ENCODE data around the gene POP4.
A peak's percentile ranks its signal among the peaks of the same experiment; 100 is the strongest.

POP4 gene

GRCh38 chr19:29653398-29653797 is 47.3 kb downstream of the POP4 start:
- TF ChIP-seq CTCF (conservative IDR thresholded peaks at IDR 0.05; ENCODE audit: low read length) = no peak
- H3K4me3 ChIP-seq (ENCODE audit: low read length) = no peak overlapping the region
- DNase-seq (ENCODE audit: low read depth) = no peak

GRCh38 chr19:29655648-29656335 is 49.7 kb downstream of the POP4 start:
- no peak for TF ChIP-seq CTCF (conservative IDR thresholded peaks at IDR 0.05; ENCODE audit: low read length)
- no peak for DNase-seq (ENCODE audit: low read depth)
- H3K4me3 ChIP-seq (ENCODE audit: low read length) = no peak overlapping the region

- no peak for TF ChIP-seq CTCF (conservative IDR thresholded peaks at IDR 0.05; ENCODE audit: low read length)
- H3K4me3 ChIP-seq (ENCODE audit: low read length) = no peak overlapping the region
- DNase-seq (ENCODE audit: low read depth) = no peak
Observed at GRCh38 chr19:29658221-29658991, 52.3 kb downstream of the POP4 start.

- no peak for TF ChIP-seq CTCF (conservative IDR thresholded peaks at IDR 0.05; ENCODE audit: low read length)
- DNase-seq (ENCODE audit: low read depth) = no peak
- H3K4me3 ChIP-seq (ENCODE audit: low read length) = no peak overlapping the region
Observed at GRCh38 chr19:29660835-29661234, 54.8 kb downstream of the POP4 start.

- no peak for DNase-seq (ENCODE audit: low read depth)
- TF ChIP-seq CTCF (conservative IDR thresholded peaks at IDR 0.05; ENCODE audit: low read length) = no peak
- peak overlapping the region; percentile 49 for H3K4me3 ChIP-seq (ENCODE audit: low read length)
Observed at GRCh38 chr19:29662278-29662603, 56.2 kb downstream of the POP4 start.

- no peak for TF ChIP-seq CTCF (conservative IDR thresholded peaks at IDR 0.05; ENCODE audit: low read length)
- H3K4me3 ChIP-seq (ENCODE audit: low read length) = peak overlapping the region; percentile 49
- DNase-seq (ENCODE audit: low read depth) = peak; percentile 94
Observed at GRCh38 chr19:29662604-29663404, 56.7 kb downstream of the POP4 start.

Data from AG10803 (cell line).